DOHH2 (cell line): ENCODE data around the gene KCNG1.

Source experiments
- H3F3A ChIP-seq: fragments of 200-600 bp; sonication (generic), shearing (Covaris generic); 2 replicates; pipeline ENCODE4 v1.6.0; 2016; ENCODE audit warnings: antibody characterized with exemption, mild to moderate bottlenecking; ENCODE audit not compliant: control insufficient read depth, insufficient read depth
- H3K27ac ChIP-seq: fragments of 200-600 bp; sonication (generic); 2 replicates; pipeline ENCODE4 v1.5.1; 2014; ENCODE audit warnings: low read depth, mild to moderate bottlenecking, low read length, moderate library complexity
- H3K27me3 ChIP-seq: fragments of 200-600 bp; sonication (generic); 2 replicates; pipeline ENCODE4 v1.6.1; 2014; ENCODE audit warnings: mild to moderate bottlenecking, low read length, mixed read lengths; ENCODE audit not compliant: control insufficient read depth
- H3K36me3 ChIP-seq: fragments of 200-600 bp; sonication (generic); 2 replicates; pipeline ENCODE4 v1.6.1; 2014; ENCODE audit warnings: mild to moderate bottlenecking, low read length, moderate library complexity, mixed read lengths; ENCODE audit not compliant: control insufficient read depth
- H3K4me1 ChIP-seq: fragments of 200-600 bp; sonication (generic); 2 replicates; pipeline ENCODE4 v1.6.1; 2014; ENCODE audit warnings: mild to moderate bottlenecking, low read length, mixed read lengths; ENCODE audit not compliant: control insufficient read depth
- H3K4me2 ChIP-seq: fragments of 200-600 bp; sonication (generic); 2 replicates; pipeline ENCODE4 v1.6.0; 2014; ENCODE audit warnings: mild to moderate bottlenecking, low read length, moderate library complexity
- H3K4me3 ChIP-seq: fragments of 200-600 bp; sonication (generic); 2 replicates; pipeline ENCODE4 v1.5.1; 2014; ENCODE audit warnings: mild to moderate bottlenecking, low read length, mixed read lengths
- H3K79me2 ChIP-seq: fragments of 200-600 bp; sonication (generic); 2 replicates; pipeline ENCODE4 v1.6.1; 2014; ENCODE audit warnings: mild to moderate bottlenecking, low read length, mixed read lengths; ENCODE audit not compliant: control insufficient read depth
- H3K9me2 ChIP-seq: fragments of 200-600 bp; sonication (generic); replicated peaks from 2 replicates; pipeline ENCODE4 v1.6.1; 2014; ENCODE audit warnings: mild to moderate bottlenecking, low read length, mixed read lengths; ENCODE audit not compliant: control insufficient read depth
- H3K9me3 ChIP-seq: fragments of 200-600 bp; sonication (generic); 2 replicates; pipeline ENCODE4 v1.6.1; 2014; ENCODE audit warnings: antibody characterized with exemption, low read length, mixed read lengths; ENCODE audit not compliant: control insufficient read depth, insufficient read depth
- H4K20me1 ChIP-seq: fragments of 200-600 bp; sonication (generic); 2 replicates; pipeline ENCODE4 v1.6.0; 2014; ENCODE audit warnings: low read depth, mild to moderate bottlenecking, antibody characterized with exemption, low read length, moderate library complexity; ENCODE audit not compliant: control insufficient read depth, insufficient read depth
- CTCF ChIP-seq: fragments of 200-600 bp; sonication (generic); IDR thresholded peaks from one replicate; pipeline ENCODE4 v1.5.1; 2014; ENCODE audit warnings: antibody characterized with exemption, mild to moderate bottlenecking, low read depth, low read length; ENCODE audit not compliant: poor library complexity, severe bottlenecking
- EZH2phosphoT487 ChIP-seq: fragments of 200-600 bp; sonication (generic); IDR thresholded peaks from 2 replicates; pipeline ENCODE4 v1.6.1; 2017; ENCODE audit warnings: borderline replicate concordance, mild to moderate bottlenecking, antibody characterized with exemption, low read length, moderate library complexity, mixed read lengths

The KCNG1 gene

GRCh38 chr20:50957276-50957675 is 65.6 kb downstream of the KCNG1 start:
- Histone ChIP-seq H3K9me2 (no peaks in the 10 kb centered on the region), H3K4me3 (peak overlapping the region; percentile 97), H3K4me1 (peaks cover 30% of the 10 kb centered on the region), H3K36me3 (peaks cover 74% of the 10 kb centered on the region), H3K9me3 (no peaks in the 10 kb centered on the region), H3K79me2 (peaks cover 98% of the 10 kb centered on the region), H3F3A (no peaks in the 10 kb centered on the region; the same call in 1 of the 2 replicates), H3K27ac (no peak overlapping the region), H4K20me1 (peaks cover 36% of the 10 kb centered on the region), H3K4me2 (peak overlapping the region; percentile 84), H3K27me3 (no peaks in the 10 kb centered on the region)
- TF ChIP-seq CTCF (no peak), EZH2phosphoT487 (no peak)

- H3K4me2 ChIP-seq: no peak overlapping the region
- H3K36me3 ChIP-seq: peaks cover 81% of the 10 kb centered on the region
- H3F3A ChIP-seq: no peaks in the 10 kb centered on the region; the same call in 1 of the 2 replicates
- H3K9me2 ChIP-seq: no peaks in the 10 kb centered on the region
- H3K9me3 ChIP-seq: no peaks in the 10 kb centered on the region
- no peaks in the 10 kb centered on the region for H3K27me3 ChIP-seq
- H3K27ac ChIP-seq: no peak overlapping the region
- peaks cover 89% of the 10 kb centered on the region for H3K79me2 ChIP-seq
- peaks cover 24% of the 10 kb centered on the region for H4K20me1 ChIP-seq
- TF ChIP-seq EZH2phosphoT487 (no peak), CTCF (no peak)
- H3K4me3 ChIP-seq: no peak overlapping the region
- H3K4me1 ChIP-seq: peaks cover 16% of the 10 kb centered on the region
These were observed 69.1 kb downstream of the KCNG1 start for GRCh38 chr20:50953821-50954220.
